Glutamatergic neuron (in vitro differentiated cells): ENCODE measurements around the gene ZNF160. TPM values are rescaled to one million over a fixed set of nuclear protein-coding genes. Genes with fewer than 3 reads are reported as not detected.

Experiments
- DNase-seq: peaks from one replicate; pipeline ENCODE4 v3.0.0; 2022
- H3K27ac Mint-ChIP-seq: one replicate; pipeline ENCODE4 v1.8.0; 2020; ENCODE audit warnings: mild to moderate bottlenecking, mixed read lengths, inconsistent platforms; ENCODE audit not compliant: unreplicated experiment
- H3K27me3 Mint-ChIP-seq: one replicate; pipeline ENCODE4 v1.8.0; 2020; ENCODE audit warnings: mild to moderate bottlenecking, moderate library complexity, mixed read lengths, inconsistent platforms; ENCODE audit not compliant: unreplicated experiment
- H3K36me3 Mint-ChIP-seq: one replicate; pipeline ENCODE4 v1.8.0; 2020; ENCODE audit warnings: mild to moderate bottlenecking, mixed read lengths, inconsistent platforms; ENCODE audit not compliant: unreplicated experiment
- H3K4me1 Mint-ChIP-seq: one replicate; pipeline ENCODE4 v1.8.0; 2020; ENCODE audit warnings: mild to moderate bottlenecking, low read depth, mixed read lengths, inconsistent platforms; ENCODE audit not compliant: unreplicated experiment
- H3K4me3 Mint-ChIP-seq: one replicate; pipeline ENCODE4 v1.8.0; 2020; ENCODE audit warnings: mild to moderate bottlenecking, mixed read lengths, inconsistent platforms; ENCODE audit not compliant: unreplicated experiment
- H3K9me3 Mint-ChIP-seq: one replicate; pipeline ENCODE4 v1.8.0; 2020; ENCODE audit warnings: mild to moderate bottlenecking, moderate library complexity, mixed read lengths, inconsistent platforms; ENCODE audit not compliant: unreplicated experiment
- CTCF ChIP-seq: fragments of 200-600 bp; sonication (generic); IDR thresholded peaks from one replicate; pipeline ENCODE4 v1.5.0; 2021; ENCODE audit not compliant: partially characterized antibody, unreplicated experiment
- total RNA-seq: library from RNA; stranded (reverse); fragmentation: NEBNext Ultra II Directional; extraction: Animal tissue kit (Norgen Biotek cat#: 25700); gene quantifications from one replicate; pipeline ENCODE4 v1.2.1, GENCODE V29; 2021; ENCODE audit not compliant: unreplicated experiment

Gene ZNF160
- total RNA-seq, 1 donor from 2014 or later: 127 TPM

GRCh38 chr19:53091413-53092254 is 11.6 kb downstream of the ZNF160 start:
- TF ChIP-seq CTCF: no peak
- H3K27me3 Mint-ChIP-seq: peaks cover 14% of the 10 kb centered on the region
- DNase-seq: no peak
- H3K27ac Mint-ChIP-seq: peak overlapping the region; percentile 28
- H3K9me3 Mint-ChIP-seq: peaks cover 2% of the 10 kb centered on the region
- H3K36me3 Mint-ChIP-seq: peaks cover 4% of the 10 kb centered on the region
- H3K4me3 Mint-ChIP-seq: no peak overlapping the region
- H3K4me1 Mint-ChIP-seq: peaks cover 21% of the 10 kb centered on the region

- peaks cover 12% of the 10 kb centered on the region for H3K4me1 Mint-ChIP-seq
- H3K36me3 Mint-ChIP-seq: peaks cover 4% of the 10 kb centered on the region
- no peak for DNase-seq
- peaks cover 8% of the 10 kb centered on the region for H3K27me3 Mint-ChIP-seq
- no peak overlapping the region for H3K4me3 Mint-ChIP-seq
- no peak overlapping the region for H3K27ac Mint-ChIP-seq
- no peak for TF ChIP-seq CTCF
- H3K9me3 Mint-ChIP-seq: peaks cover 2% of the 10 kb centered on the region
Measured at GRCh38 chr19:53088091-53088490, 15.1 kb downstream of the ZNF160 start.

- Mint-ChIP-seq H3K4me3 (no peak overlapping the region), H3K4me1 (peaks cover 12% of the 10 kb centered on the region), H3K9me3 (peaks cover 2% of the 10 kb centered on the region), H3K36me3 (peaks cover 5% of the 10 kb centered on the region), H3K27me3 (peaks cover 10% of the 10 kb centered on the region), H3K27ac (no peak overlapping the region)
- no peak for TF ChIP-seq CTCF
- DNase-seq: no peak
Measured at GRCh38 chr19:53086949-53087348, 16.3 kb downstream of the ZNF160 start.

GRCh38 chr19:53085496-53085895 is 17.7 kb downstream of the ZNF160 start:
- no peak for DNase-seq
- Mint-ChIP-seq H3K27me3 (peaks cover 7% of the 10 kb centered on the region), H3K9me3 (peaks cover 6% of the 10 kb centered on the region), H3K36me3 (peaks cover 19% of the 10 kb centered on the region), H3K27ac (no peak overlapping the region), H3K4me1 (peaks cover 5% of the 10 kb centered on the region), H3K4me3 (no peak overlapping the region)
- TF ChIP-seq CTCF: no peak

GRCh38 chr19:53082929-53083328 is 20.3 kb downstream of the ZNF160 start:
- Mint-ChIP-seq H3K9me3 (peaks cover 4% of the 10 kb centered on the region), H3K4me1 (no peaks in the 10 kb centered on the region), H3K36me3 (peaks cover 22% of the 10 kb centered on the region), H3K27ac (no peak overlapping the region), H3K4me3 (no peak overlapping the region), H3K27me3 (peaks cover 2% of the 10 kb centered on the region)
- TF ChIP-seq CTCF: no peak
- DNase-seq: no peak
